Loucy (cell line): ENCODE results near the gene MFSD6.
"Not testable (repeated sequence)": the region's sequence is repeated elsewhere in the genome, so short reads cannot be mapped to it uniquely, and the experiment has no call there.

ENCODE experiments used
- H2AFZ ChIP-seq: fragments of 200-600 bp; sonication (generic); 2 replicates; pipeline ENCODE4 v1.6.0; 2016; ENCODE audit warnings: antibody characterized with exemption, mild to moderate bottlenecking, low read length, moderate library complexity
- H3F3A ChIP-seq: fragments of 200-600 bp; 2 replicates; pipeline ENCODE4 v1.6.0; 2016; ENCODE audit warnings: antibody characterized with exemption, low read depth, mild to moderate bottlenecking
- H3K27me3 ChIP-seq: fragments of 200-600 bp; sonication (generic); 2 replicates; pipeline ENCODE4 v1.6.1; 2014; ENCODE audit warnings: low read length, mild to moderate bottlenecking; ENCODE audit not compliant: insufficient read depth, poor library complexity, severe bottlenecking
- H3K36me3 ChIP-seq: fragments of 200-600 bp; sonication (generic); 2 replicates; pipeline ENCODE4 v1.6.1; 2016; ENCODE audit warnings: low read length; ENCODE audit not compliant: insufficient read depth
- H3K4me1 ChIP-seq: fragments of 200-600 bp; sonication (generic); 2 replicates; pipeline ENCODE4 v1.5.1; 2014; ENCODE audit warnings: low read length, mild to moderate bottlenecking; ENCODE audit not compliant: insufficient read depth, poor library complexity, severe bottlenecking
- H3K4me2 ChIP-seq: fragments of 200-600 bp; sonication (generic); 2 replicates; pipeline ENCODE4 v1.6.0; 2014; ENCODE audit warnings: antibody characterized with exemption, low read length, low read depth, mild to moderate bottlenecking; ENCODE audit not compliant: poor library complexity, severe bottlenecking
- H3K4me3 ChIP-seq: fragments of 200-600 bp; sonication (generic); 2 replicates; pipeline ENCODE4 v1.5.1; 2014; ENCODE audit warnings: low read length, mild to moderate bottlenecking, mixed read lengths; ENCODE audit not compliant: poor library complexity, severe bottlenecking
- H3K79me2 ChIP-seq: fragments of 200-600 bp; sonication (generic); 2 replicates; pipeline ENCODE4 v1.6.1; 2014; ENCODE audit warnings: low read length; ENCODE audit not compliant: insufficient read depth
- H3K9ac ChIP-seq: fragments of 200-600 bp; sonication (generic); 2 replicates; pipeline ENCODE4 v1.6.0; 2014; ENCODE audit warnings: mild to moderate bottlenecking, low read depth, low read length, moderate library complexity; ENCODE audit not compliant: poor library complexity, severe bottlenecking
- H3K9me2 ChIP-seq: fragments of 200-600 bp; sonication (generic); replicated peaks from 2 replicates; pipeline ENCODE4 v1.6.1; 2016; ENCODE audit warnings: low read depth, low read length, mixed read lengths
- H3K9me3 ChIP-seq: fragments of 200-600 bp; sonication (generic); 2 replicates; pipeline ENCODE4 v1.6.1; 2014; ENCODE audit warnings: mild to moderate bottlenecking, antibody characterized with exemption, low read length, low read depth; ENCODE audit not compliant: insufficient read depth
- H4K20me1 ChIP-seq: fragments of 200-600 bp; sonication (generic); 2 replicates; pipeline ENCODE4 v1.6.0; 2014; ENCODE audit warnings: antibody characterized with exemption, low read length, mild to moderate bottlenecking; ENCODE audit not compliant: insufficient read depth, poor library complexity, severe bottlenecking
- CTCF ChIP-seq: fragments of 200-600 bp; sonication (generic); conservative IDR thresholded peaks from 2 replicates; pipeline ENCODE4 v1.5.1; 2014; ENCODE audit warnings: mild to moderate bottlenecking, antibody characterized with exemption, low read length
- EZH2phosphoT487 ChIP-seq: fragments of 200-600 bp; IDR thresholded peaks from 2 replicates; pipeline ENCODE4 v1.6.1; 2018; ENCODE audit warnings: antibody characterized with exemption, mild to moderate bottlenecking, moderate library complexity, borderline replicate concordance

The MFSD6 gene

GRCh38 chr2:190420801-190421200 lies 12.6 kb downstream of the MFSD6 start:
- Histone ChIP-seq H3K36me3 (no peaks in the 10 kb centered on the region), H3F3A (peaks cover 8% of the 10 kb centered on the region; the same call in 1 of the 2 replicates), H3K4me2 (no peak overlapping the region), H3K4me3 (no peak overlapping the region), H3K79me2 (peaks cover 11% of the 10 kb centered on the region; the same call in 1 of the 2 replicates), H2AFZ (no peak overlapping the region), H3K9me2 (no peaks in the 10 kb centered on the region), H3K4me1 (peaks cover 13% of the 10 kb centered on the region), H3K9ac (no peak overlapping the region), H3K27me3 (no peaks in the 10 kb centered on the region), H3K9me3 (no peaks in the 10 kb centered on the region), H4K20me1 (no peaks in the 10 kb centered on the region)
- TF ChIP-seq CTCF (no peak), EZH2phosphoT487 (no peak)

DNA sequence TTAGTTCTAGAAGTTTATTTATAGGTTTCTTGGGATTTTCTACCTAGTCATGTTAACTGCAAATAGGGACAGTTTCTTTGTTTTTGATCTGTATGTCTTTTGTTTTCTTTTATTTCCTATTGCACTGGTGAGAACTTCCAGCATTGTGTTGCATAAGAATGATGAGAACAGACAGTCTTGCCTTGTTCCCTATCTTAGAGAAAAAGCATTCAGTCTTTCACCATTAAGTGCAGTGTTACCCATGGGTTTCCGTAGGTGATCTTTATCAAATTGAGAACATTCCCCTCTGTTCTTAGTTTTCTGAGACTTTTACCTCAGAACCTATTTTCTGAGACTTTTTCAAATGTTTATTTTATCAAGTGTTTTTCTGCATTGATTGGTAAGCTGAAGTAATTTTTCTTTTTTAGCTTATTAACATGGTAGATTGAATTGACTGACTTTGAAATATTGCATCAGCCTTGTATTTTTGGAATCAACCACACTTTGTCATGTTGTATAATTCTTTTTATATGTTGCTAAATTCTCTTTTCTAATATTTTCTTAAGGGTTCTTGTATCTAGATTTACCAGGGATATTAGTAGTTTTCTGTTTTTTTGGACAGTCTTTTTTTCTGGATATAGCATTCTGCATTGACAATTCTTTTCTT lies 17.2 kb downstream of the MFSD6 start:
- H3K36me3 ChIP-seq, result 0 out of 2 replicates have a peak, but pooled peaks cover 7% of the 10 kb centered on the region
- H3K27me3 ChIP-seq, result no peaks in the 10 kb centered on the region
- no peak overlapping the region for H3K4me2 ChIP-seq
- no peak overlapping the region for H2AFZ ChIP-seq
- peaks cover 13% of the 10 kb centered on the region for H3K79me2 ChIP-seq
- H3K4me3 ChIP-seq, result no peak overlapping the region
- TF ChIP-seq EZH2phosphoT487 (no peak), CTCF (no peak)
- no peak overlapping the region for H3K9ac ChIP-seq
- peaks cover 8% of the 10 kb centered on the region; the same call in 1 of the 2 replicates for H3F3A ChIP-seq
- no peaks in the 10 kb centered on the region for H3K9me2 ChIP-seq
- no peaks in the 10 kb centered on the region for H4K20me1 ChIP-seq
- H3K9me3 ChIP-seq, result no peaks in the 10 kb centered on the region
- peaks cover 5% of the 10 kb centered on the region for H3K4me1 ChIP-seq

- no peaks in the 10 kb centered on the region for H3K27me3 ChIP-seq
- H3K9ac ChIP-seq, result no peak overlapping the region
- no peaks in the 10 kb centered on the region for H3K9me3 ChIP-seq
- H3K4me1 ChIP-seq, result peaks cover 5% of the 10 kb centered on the region
- H3K79me2 ChIP-seq, result peaks cover 13% of the 10 kb centered on the region
- H3K4me2 ChIP-seq, result no peak overlapping the region
- no peak overlapping the region for H3K4me3 ChIP-seq
- no peaks in the 10 kb centered on the region for H3K9me2 ChIP-seq
- peaks cover 8% of the 10 kb centered on the region; the same call in 1 of the 2 replicates for H3F3A ChIP-seq
- no peak for TF ChIP-seq CTCF
- TF ChIP-seq EZH2phosphoT487, result no peak
- H2AFZ ChIP-seq, result no peak overlapping the region
- H4K20me1 ChIP-seq, result no peaks in the 10 kb centered on the region
- H3K36me3 ChIP-seq, result 0 out of 2 replicates have a peak, but pooled peaks cover 7% of the 10 kb centered on the region
Observed at GRCh38 chr2:190425883-190426658, 17.9 kb downstream of the MFSD6 start.

- H3K4me3 ChIP-seq, H3K9me2 ChIP-seq, H3K9ac ChIP-seq, H3K4me2 ChIP-seq, H3F3A ChIP-seq, H3K4me1 ChIP-seq, H3K36me3 ChIP-seq, H3K27me3 ChIP-seq, H3K9me3 ChIP-seq, H2AFZ ChIP-seq, H4K20me1 ChIP-seq: not testable (repeated sequence)
- H3K79me2 ChIP-seq, result peaks cover 13% of the 10 kb centered on the region
Observed at GRCh38 chr2:190430866-190431265, 22.7 kb downstream of the MFSD6 start.
